GM23248 (cell line): ENCODE data around the gene CRTAC1.

Experiments used
- EZH2 ChIP-seq: fragments of 200-600 bp; sonication (generic); IDR thresholded peaks from 2 replicates; pipeline ENCODE4 v1.6.1; 2018; ENCODE audit warnings: antibody characterized with exemption, mild to moderate bottlenecking; ENCODE audit not compliant: insufficient read depth, poor library complexity, severe bottlenecking
- EZH2phosphoT487 ChIP-seq: fragments of 200-600 bp; sonication (generic); IDR thresholded peaks from 2 replicates; pipeline ENCODE4 v1.6.1; 2018; ENCODE audit warnings: antibody characterized with exemption, moderate library complexity, mild to moderate bottlenecking, low read depth; ENCODE audit not compliant: insufficient read depth

- TF ChIP-seq EZH2 (no peak), EZH2phosphoT487 (no peak)
Observed at GRCh38 chr10:97937928-97938327, 92.5 kb downstream of the CRTAC1 start.
